ENCODE measurements around the gene INPP5A.
"Not testable (repeated sequence)": the region's sequence is repeated elsewhere in the genome, so short reads cannot be mapped to it uniquely, and the experiment has no call there.

Gene INPP5A

GRCh38 chr10:132550366-132551092 is 12.9 kb downstream of the INPP5A start:
- no peak for DNase-seq

GRCh38 chr10:132551093-132551807 is 13.7 kb downstream of the INPP5A start:
- no peak for DNase-seq

- no peak for DNase-seq
These were observed 14.2 kb downstream of the INPP5A start for GRCh38 chr10:132551808-132552130.

GRCh38 chr10:132552635-132553034 is 15.0 kb downstream of the INPP5A start:
- not testable (repeated sequence) for DNase-seq

GRCh38 chr10:132553568-132553967 is 16.0 kb downstream of the INPP5A start:
- DNase-seq, result not testable (repeated sequence)

- no peak for DNase-seq
These were observed 16.7 kb downstream of the INPP5A start for GRCh38 chr10:132554053-132554990.

GRCh38 chr10:132554991-132555647 is 17.5 kb downstream of the INPP5A start:
- no peak for DNase-seq

- DNase-seq, result no peak
These were observed 18.3 kb downstream of the INPP5A start for GRCh38 chr10:132555648-132556575.

- DNase-seq, result no peak
These were observed 19.4 kb downstream of the INPP5A start for GRCh38 chr10:132556994-132557441.

GRCh38 chr10:132557696-132558515 is 20.3 kb downstream of the INPP5A start:
- no peak for DNase-seq

GRCh38 chr10:132558516-132559413 is 21.2 kb downstream of the INPP5A start:
- DNase-seq, result no peak

GRCh38 chr10:132559538-132559937 is 22.0 kb downstream of the INPP5A start:
- DNase-seq, result no peak

- no peak for DNase-seq
These were observed 22.7 kb downstream of the INPP5A start for GRCh38 chr10:132560241-132560731.

GRCh38 chr10:132562177-132562915 is 24.8 kb downstream of the INPP5A start:
- no peak for DNase-seq

GRCh38 chr10:132562916-132563456 is 25.4 kb downstream of the INPP5A start:
- DNase-seq, result no peak

GRCh38 chr10:132563485-132564248 is 26.1 kb downstream of the INPP5A start:
- DNase-seq, result no peak

- DNase-seq, result no peak
These were observed 26.6 kb downstream of the INPP5A start for GRCh38 chr10:132564249-132564605.

- DNase-seq, result no peak
These were observed 27.1 kb downstream of the INPP5A start for GRCh38 chr10:132564690-132565089.

Data from NCI-H446 (cell line).